Cerebellar nuclear complex (tissue), 1 donor: ENCODE results near the gene CPS1.

Experiments
- DNase-seq, 2 experiments: peaks; one replicate each; lab custom pipeline; 2025; lab: John Stamatoyannopoulos, UW

The CPS1 gene

GRCh38 chr2:210556329-210556980 is at the start of gene CPS1:
TSS of gene CPS1 (plus strand) at chr2:210556599. CDS start at chr2:210556734, 135 bp downstream.
- DNase-seq, result no peak

DNA sequence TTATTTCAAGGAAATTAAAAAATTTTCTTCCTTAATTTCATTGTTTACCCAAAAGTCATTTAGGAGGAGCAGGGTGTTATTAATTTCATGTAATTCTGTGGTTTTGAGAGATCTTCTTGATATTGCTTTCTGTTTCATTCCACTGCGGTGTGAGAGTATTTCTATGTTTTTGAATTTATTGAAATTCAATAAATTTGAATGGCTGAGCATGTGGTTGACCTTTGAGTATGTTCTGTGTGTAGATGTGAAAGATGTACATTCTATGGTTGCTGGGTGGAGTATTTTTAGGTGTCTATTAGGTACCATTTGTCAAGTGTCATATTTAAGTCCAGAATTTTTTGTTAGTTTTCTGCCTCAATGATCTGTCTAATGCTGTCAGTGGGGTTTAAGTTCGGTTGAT is 40.5 kb upstream of the CPS1 start:
- no peak for DNase-seq

GRCh38 chr2:210517264-210517663 is 39.1 kb upstream of the CPS1 start:
- DNase-seq, result no peak

DNA sequence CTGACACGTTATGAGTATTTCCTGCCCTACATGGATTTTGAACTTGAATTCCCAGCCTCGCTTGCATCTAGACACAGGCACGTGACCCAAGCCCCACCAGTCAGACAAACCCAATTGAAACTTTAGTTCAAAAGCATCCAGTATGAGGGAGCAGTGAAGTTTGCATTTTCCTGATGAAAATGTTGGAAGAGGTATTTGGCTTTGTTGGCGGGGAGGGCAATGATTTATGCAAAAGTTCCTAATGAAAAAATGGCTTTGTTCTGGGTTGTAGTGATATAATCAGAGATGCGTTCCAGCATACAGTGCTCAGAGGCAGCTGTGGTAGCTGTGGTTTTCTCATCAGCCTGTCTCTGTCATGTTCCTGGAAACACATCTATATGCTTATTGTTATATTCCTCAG is 36.8 kb upstream of the CPS1 start:
- no peak for DNase-seq

GRCh38 chr2:210522399-210522798 is 34.0 kb upstream of the CPS1 start:
- DNase-seq, result no peak

GRCh38 chr2:210523650-210524289 is 32.6 kb upstream of the CPS1 start:
- DNase-seq, result no peak

DNA sequence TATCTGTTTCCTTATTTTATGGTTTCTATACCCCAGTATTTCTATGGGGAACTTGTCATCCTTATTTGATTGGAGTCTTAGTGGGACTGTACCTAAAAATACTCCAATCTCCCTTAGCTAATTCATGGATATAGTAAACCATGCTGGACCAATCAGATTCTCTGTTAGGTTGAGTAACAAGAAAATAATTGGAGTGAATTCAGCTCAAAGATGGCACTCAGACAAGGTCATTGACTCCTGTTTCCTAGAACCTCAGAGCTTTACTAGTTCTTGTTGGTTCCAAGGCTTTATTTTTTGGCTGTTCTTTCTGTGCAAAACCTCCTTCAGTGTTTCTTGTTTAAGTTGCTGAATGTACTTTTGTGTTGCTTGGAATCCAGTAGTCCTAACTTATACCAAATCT is 31.9 kb upstream of the CPS1 start:
- DNase-seq, result no peak

GRCh38 chr2:210527286-210527685 is 29.1 kb upstream of the CPS1 start:
- no peak for DNase-seq

- no peak for DNase-seq
Measured at GRCh38 chr2:210528716-210529115, 27.7 kb upstream of the CPS1 start.

- DNase-seq, result no peak
Measured at GRCh38 chr2:210531050-210531449, 25.3 kb upstream of the CPS1 start.

- DNase-seq, result no peak
Measured at GRCh38 chr2:210531482-210531881, 24.9 kb upstream of the CPS1 start.

DNA sequence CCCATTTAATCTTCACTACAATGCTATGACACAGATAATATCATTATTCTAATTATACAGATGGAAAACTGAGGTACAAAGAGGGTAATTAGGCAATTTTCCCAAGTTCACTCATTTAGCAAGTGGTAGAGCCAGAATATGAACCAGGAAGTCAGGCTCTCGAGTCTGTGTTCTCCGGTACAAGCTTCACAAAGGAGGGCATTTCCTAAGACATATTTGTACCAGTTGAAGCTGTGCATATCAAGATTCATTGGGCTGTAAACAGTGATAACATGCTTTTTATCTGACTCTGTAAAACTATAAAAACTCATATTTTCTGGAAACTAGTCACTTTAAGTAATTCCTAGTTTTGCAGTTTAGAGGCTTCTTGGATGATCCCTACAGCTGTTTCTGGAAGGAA is 23.0 kb upstream of the CPS1 start:
- no peak for DNase-seq

- DNase-seq, result no peak
Measured at GRCh38 chr2:210534879-210535278, 21.5 kb upstream of the CPS1 start.

- DNase-seq, result no peak
Measured at GRCh38 chr2:210536973-210537650, 19.3 kb upstream of the CPS1 start.

- DNase-seq, result no peak
Measured at GRCh38 chr2:210539035-210539434, 17.4 kb upstream of the CPS1 start.

GRCh38 chr2:210539578-210540416 is 16.6 kb upstream of the CPS1 start:
- DNase-seq, result no peak

- DNase-seq, result no peak
Measured at GRCh38 chr2:210540471-210540870, 15.9 kb upstream of the CPS1 start.

DNA sequence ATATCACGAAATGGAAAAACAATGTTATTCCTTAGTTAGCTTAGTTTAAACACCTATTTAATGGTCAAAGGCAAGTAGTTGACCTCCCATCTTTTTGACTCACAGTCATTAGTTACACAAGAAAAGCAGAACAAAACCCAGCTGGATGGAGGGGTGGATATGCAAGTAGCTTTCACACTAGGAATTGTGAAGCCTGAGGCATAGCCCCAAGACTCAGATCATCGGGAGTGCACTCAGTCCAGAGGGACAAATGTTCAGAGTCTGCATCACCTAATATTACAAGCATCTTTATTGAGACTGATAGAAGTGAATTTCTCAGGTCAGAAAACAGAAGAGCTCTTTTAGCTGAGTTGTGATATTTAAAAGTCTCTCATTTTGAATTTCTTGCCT is 15.5 kb upstream of the CPS1 start:
- no peak for DNase-seq

DNA sequence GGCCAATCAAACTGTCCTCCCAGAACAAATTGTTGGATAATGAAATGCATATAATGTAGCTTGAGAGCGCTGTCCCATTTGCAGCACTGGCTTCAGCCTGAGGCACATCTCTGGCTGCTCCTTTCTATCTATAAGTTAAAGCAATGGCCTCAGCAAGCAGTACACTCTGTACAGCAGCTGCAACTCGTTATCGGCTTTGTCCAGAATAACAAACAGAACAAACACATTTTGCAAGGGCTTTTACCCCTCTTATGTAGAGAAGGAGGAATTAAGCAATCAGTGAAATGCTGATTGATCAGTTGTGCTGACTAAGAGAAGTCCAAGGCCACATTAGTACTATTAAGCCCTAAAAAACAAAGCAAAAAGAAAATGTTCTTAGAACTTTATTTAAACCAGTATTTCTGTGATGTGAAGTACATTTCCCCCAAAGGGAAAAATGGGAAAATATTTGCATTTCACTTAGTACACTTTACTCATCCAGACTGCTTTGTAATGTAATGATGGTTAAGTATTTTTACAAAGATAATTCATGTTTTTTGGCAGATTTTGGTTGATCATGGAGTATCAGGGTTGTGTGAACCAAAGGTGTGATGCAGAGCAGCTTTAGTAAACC is 15.0 kb upstream of the CPS1 start:
- DNase-seq, result no peak

- no peak for DNase-seq
Measured at GRCh38 chr2:210544007-210544590, 12.3 kb upstream of the CPS1 start.

- no peak for DNase-seq
Measured at GRCh38 chr2:210544831-210545230, 11.6 kb upstream of the CPS1 start.
